ENCODE data around the gene ZNF300. TPM values are rescaled to one million over a fixed set of nuclear protein-coding genes. Genes with fewer than 3 reads are reported as not detected.
"Not testable (repeated sequence)": the region's sequence is repeated elsewhere in the genome, so short reads cannot be mapped to it uniquely, and the experiment has no call there.

ZNF300 gene
- total RNA-seq, 3 donors from 2014 or later, result 4.6 to 8.8 (median 8.2) TPM

GRCh38 chr5:150895431-150896428 is 9.1 kb downstream of the ZNF300 start:
- Histone ChIP-seq H3K4me3 (no peak overlapping the region), H3K27me3 (no peaks in the 10 kb centered on the region), H3K4me1 (no peaks in the 10 kb centered on the region), H3K9me3 (peaks cover 51 to 100% of the 10 kb centered on the region in 2 donors), H3K36me3 (peaks cover 23% of the 10 kb centered on the region), H3K27ac (no peak overlapping the region)
- intact Hi-C loops (cut with DNase I; ENCODE audit: low total_unique reads), result no loop called here
- no peak for DNase-seq (ENCODE audit: low spot score in 2 of 2)
- TF ChIP-seq CTCF (IDR thresholded peaks at IDR 0.05) (no peak), POLR2A (IDR thresholded peaks at IDR 0.05) (no peak), POLR2AphosphoS5 (IDR thresholded peaks at IDR 0.05) (no peak)

- no peak overlapping the region for H3K4me3 ChIP-seq
- peaks cover 16 to 86% of the 10 kb centered on the region in 2 donors for H3K9me3 ChIP-seq
- H3K27ac ChIP-seq, result no peak overlapping the region
- no peak for TF ChIP-seq POLR2AphosphoS5 (IDR thresholded peaks at IDR 0.05)
- no peak for TF ChIP-seq POLR2A (IDR thresholded peaks at IDR 0.05)
- TF ChIP-seq CTCF (IDR thresholded peaks at IDR 0.05), result no peak
- H3K36me3 ChIP-seq, result peaks cover 5% of the 10 kb centered on the region
- intact Hi-C loops (cut with DNase I; ENCODE audit: low total_unique reads), result no loop called here
- H3K27me3 ChIP-seq, result no peaks in the 10 kb centered on the region
- no peak for DNase-seq (ENCODE audit: low spot score in 2 of 2)
- no peaks in the 10 kb centered on the region for H3K4me1 ChIP-seq
These were observed 25.4 kb downstream of the ZNF300 start for GRCh38 chr5:150879358-150879757.

- DNase-seq (ENCODE audit: low spot score in 2 of 2), result no peak
- Histone ChIP-seq H3K27ac (no peak overlapping the region), H3K4me1 (no peaks in the 10 kb centered on the region), H3K9me3 (peaks cover 8 to 21% of the 10 kb centered on the region in 2 donors), H3K27me3 (no peaks in the 10 kb centered on the region), H3K36me3 (no peaks in the 10 kb centered on the region), H3K4me3 (no peak overlapping the region)
- intact Hi-C loops (cut with DNase I; ENCODE audit: low total_unique reads), result no loop called here
- TF ChIP-seq CTCF (IDR thresholded peaks at IDR 0.05) (no peak), POLR2AphosphoS5 (IDR thresholded peaks at IDR 0.05) (no peak)
These were observed 42.7 kb downstream of the ZNF300 start for GRCh38 chr5:150862070-150862469.

GRCh38 chr5:150860246-150860821 is 44.4 kb downstream of the ZNF300 start:
- intact Hi-C loops (cut with DNase I; ENCODE audit: low total_unique reads), result no loop called here
- no peak overlapping the region for H3K4me3 ChIP-seq
- H3K36me3 ChIP-seq, result no peaks in the 10 kb centered on the region
- H3K27ac ChIP-seq, result no peak overlapping the region
- H3K4me1 ChIP-seq, result no peaks in the 10 kb centered on the region
- no peak for TF ChIP-seq CTCF (IDR thresholded peaks at IDR 0.05)
- TF ChIP-seq POLR2AphosphoS5 (IDR thresholded peaks at IDR 0.05), result no peak
- TF ChIP-seq POLR2A (IDR thresholded peaks at IDR 0.05), result no peak
- DNase-seq (ENCODE audit: low spot score in 2 of 2), result no peak
- no peaks in the 10 kb centered on the region for H3K27me3 ChIP-seq
- peaks cover 3 to 11% of the 10 kb centered on the region in 2 donors for H3K9me3 ChIP-seq

- H3K27ac ChIP-seq; DNase-seq (ENCODE audit: low spot score in 2 of 2); H3K27me3 ChIP-seq; H3K4me1 ChIP-seq; H3K36me3 ChIP-seq; H3K9me3 ChIP-seq; H3K4me3 ChIP-seq; intact Hi-C loops (cut with DNase I; ENCODE audit: low total_unique reads): not testable (repeated sequence)
These were observed 48.1 kb downstream of the ZNF300 start for GRCh38 chr5:150856700-150857099.
